Measurements from ENCODE around the gene FBP2.

Gene FBP2

GRCh38 chr9:94632737-94633136, 39.1 kb upstream of the FBP2 start:
- no peak for TF ChIP-seq CTCF (IDR thresholded peaks at IDR 0.05; ENCODE audit: insufficient read depth, missing control alignments)
- FAIRE-seq (no peak), DNase-seq (ENCODE audit: insufficient read length, low spot score) (no peak)

GRCh38 chr9:94631599-94631998, 38.0 kb upstream of the FBP2 start:
- no peak for FAIRE-seq
- TF ChIP-seq CTCF (IDR thresholded peaks at IDR 0.05; ENCODE audit: insufficient read depth, missing control alignments), result no peak
- DNase-seq (ENCODE audit: insufficient read length, low spot score), result no peak

GRCh38 chr9:94630833-94631232, 37.2 kb upstream of the FBP2 start:
- FAIRE-seq (no peak), DNase-seq (ENCODE audit: insufficient read length, low spot score) (no peak)
- TF ChIP-seq CTCF (IDR thresholded peaks at IDR 0.05; ENCODE audit: insufficient read depth, missing control alignments), result no peak

GRCh38 chr9:94630281-94630680, 36.7 kb upstream of the FBP2 start:
- no peak for DNase-seq (ENCODE audit: insufficient read length, low spot score)

GRCh38 chr9:94627287-94627686, 33.7 kb upstream of the FBP2 start:
- FAIRE-seq (no peak), DNase-seq (ENCODE audit: insufficient read length, low spot score) (no peak)
- TF ChIP-seq CTCF (IDR thresholded peaks at IDR 0.05; ENCODE audit: insufficient read depth, missing control alignments), result no peak

More at GRCh38 chr9:94630281-94630680, 36.7 kb upstream of the FBP2 start:
- no peak for TF ChIP-seq CTCF (IDR thresholded peaks at IDR 0.05; ENCODE audit: insufficient read depth, missing control alignments)
- FAIRE-seq, result no peak

- no peak for FAIRE-seq
- TF ChIP-seq CTCF (IDR thresholded peaks at IDR 0.05; ENCODE audit: insufficient read depth, missing control alignments), result no peak
- DNase-seq (ENCODE audit: insufficient read length, low spot score), result no peak
Observed at GRCh38 chr9:94625835-94626234, 32.2 kb upstream of the FBP2 start.

GRCh38 chr9:94624629-94625028, 31.0 kb upstream of the FBP2 start:
- FAIRE-seq, result no peak
- DNase-seq (ENCODE audit: insufficient read length, low spot score), result no peak
- TF ChIP-seq CTCF (IDR thresholded peaks at IDR 0.05; ENCODE audit: insufficient read depth, missing control alignments), result no peak

Measured in D721Med (cell line).